ENCODE measurements around the gene SOX5. TPM values are rescaled to one million over a fixed set of nuclear protein-coding genes. Genes with fewer than 3 reads are reported as not detected.

SOX5 gene
- total RNA-seq, 1 donor = 12.8 TPM

GRCh38 chr12:23674064-23674463 is 275.4 kb downstream of the SOX5 start:
- no peak overlapping the region for H3K4me3 ChIP-seq (ENCODE audit: low read depth, low read length)
- TF ChIP-seq CTCF (IDR thresholded peaks at IDR 0.05; ENCODE audit: insufficient read depth, low read length) = no peak
- DNase-seq (ENCODE audit: low read depth) = no peak

- no peak for TF ChIP-seq CTCF (IDR thresholded peaks at IDR 0.05; ENCODE audit: insufficient read depth, low read length)
- H3K4me3 ChIP-seq (ENCODE audit: low read depth, low read length) = no peak overlapping the region
- no peak for DNase-seq (ENCODE audit: low read depth)
These were observed 277.6 kb downstream of the SOX5 start for GRCh38 chr12:23671881-23672280.

- no peak for TF ChIP-seq CTCF (IDR thresholded peaks at IDR 0.05; ENCODE audit: insufficient read depth, low read length)
- DNase-seq (ENCODE audit: low read depth) = no peak
- no peak overlapping the region for H3K4me3 ChIP-seq (ENCODE audit: low read depth, low read length)
These were observed 278.8 kb downstream of the SOX5 start for GRCh38 chr12:23670684-23671083.

DNA sequence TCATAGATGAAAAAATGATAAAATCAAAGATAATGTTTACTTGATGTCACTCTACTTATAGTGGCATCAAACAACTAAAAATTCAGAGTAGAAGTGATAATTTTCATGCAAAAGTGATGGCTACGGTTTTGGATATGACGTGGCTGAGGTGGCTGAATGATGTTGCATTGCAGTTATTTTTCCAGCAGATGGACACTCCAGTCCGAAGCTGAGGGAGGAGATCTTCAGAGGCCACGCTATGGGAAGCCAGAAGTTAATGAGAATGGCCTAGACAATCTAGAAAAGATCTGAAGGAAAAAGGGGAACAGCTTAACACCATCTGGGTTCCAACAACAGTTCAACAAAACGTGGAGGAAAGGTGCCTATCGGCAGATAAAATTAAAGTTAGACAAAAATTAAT is 279.8 kb downstream of the SOX5 start:
- no peak for TF ChIP-seq CTCF (IDR thresholded peaks at IDR 0.05; ENCODE audit: insufficient read depth, low read length)
- DNase-seq (ENCODE audit: low read depth) = no peak
- H3K4me3 ChIP-seq (ENCODE audit: low read depth, low read length) = no peak overlapping the region

- no peak for TF ChIP-seq CTCF (IDR thresholded peaks at IDR 0.05; ENCODE audit: insufficient read depth, low read length)
- DNase-seq (ENCODE audit: low read depth) = no peak
- H3K4me3 ChIP-seq (ENCODE audit: low read depth, low read length) = no peak overlapping the region
These were observed 282.6 kb downstream of the SOX5 start for GRCh38 chr12:23666866-23667265.

GRCh38 chr12:23662966-23663365 is 286.5 kb downstream of the SOX5 start:
- H3K4me3 ChIP-seq (ENCODE audit: low read depth, low read length) = no peak overlapping the region
- no peak for DNase-seq (ENCODE audit: low read depth)
- no peak for TF ChIP-seq CTCF (IDR thresholded peaks at IDR 0.05; ENCODE audit: insufficient read depth, low read length)

DNA sequence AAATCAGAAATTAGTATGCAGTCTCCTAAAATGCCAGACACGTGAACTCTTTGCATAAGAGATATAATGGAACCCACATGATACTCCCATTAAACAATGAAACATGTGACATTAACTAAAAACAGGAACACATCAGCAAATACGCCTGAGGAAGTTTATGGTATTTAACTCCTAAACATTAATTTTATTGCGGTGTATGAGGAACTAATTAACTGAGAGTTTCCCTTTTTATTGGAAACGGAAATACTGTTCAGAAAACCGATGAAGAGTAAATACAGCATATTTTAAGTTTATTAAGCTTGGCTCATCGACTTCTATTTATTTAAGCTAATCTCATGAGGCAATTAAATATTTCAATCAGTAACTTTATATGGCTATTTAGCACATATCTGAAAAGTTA is 290.3 kb downstream of the SOX5 start:
- no peak overlapping the region for H3K4me3 ChIP-seq (ENCODE audit: low read depth, low read length)
- no peak for TF ChIP-seq CTCF (IDR thresholded peaks at IDR 0.05; ENCODE audit: insufficient read depth, low read length)
- DNase-seq (ENCODE audit: low read depth) = no peak
